HepG2 (cell line): ENCODE data around the gene KRT17. TPM values are rescaled to one million over a fixed set of nuclear protein-coding genes. Genes with fewer than 3 reads are reported as not detected.

Experiments used
- ATAC-seq: fragments of 200-7000 bp; cut with Tn5 transposase; 3 replicates; pipeline ENCODE4 v1.9.1; 2020; ENCODE audit warnings: mild to moderate bottlenecking, moderate library complexity
- BruUV-seq: library from RNA; stranded (reverse); fragments of 400-500 nt; replicated peaks from 2 replicates; lab custom pipeline; 2021; lab: Mats Ljungman, UMichigan
- CTCF ChIA-PET: fragments of 300-600 bp; formaldehyde crosslinking; extraction: SDS; loops from one replicate; lab custom pipeline; 2021; ENCODE audit warnings: low total read pairs, inconsistent platforms, low intra/inter-chr PET ratio; lab: Yijun Ruan, JAX
- POLR2A ChIA-PET: fragments of 350-600 bp; sonication (Branson Sonifier 250); formaldehyde crosslinking; loops from one replicate; lab custom pipeline; 2020; ENCODE audit warnings: antibody characterized with exemption, inconsistent platforms; lab: Yijun Ruan, JAX
- DNase-seq: peaks from one replicate; pipeline ENCODE4 v3.0.0-alpha.2; 2015; ENCODE audit warnings: low spot score
- FAIRE-seq: peaks from 3 replicates; lab custom pipeline; 2011; peaks lifted over from hg19 to GRCh38; lab: Jason Lieb, UNC
- H2AFZ ChIP-seq: one replicate; pipeline ENCODE4 v1.6.1; 2011; ENCODE audit warnings: low read length, inconsistent platforms
- H3K27ac ChIP-seq: fragments of 300-600 bp; 3 replicates; pipeline ENCODE4 v1.8.0; 2011; ENCODE audit warnings: mixed run types, mild to moderate bottlenecking, mixed read lengths, low read length, inconsistent platforms; ENCODE audit not compliant: insufficient read depth; ENCODE audit errors: extremely low read length
- H3K27me3 ChIP-seq, 2 experiments: fragments of 200-600 bp in 1 of 2; 2 replicates in 1 of 2; 3 replicates in 1 of 2; pipeline versions ENCODE4 v1.6.0 to v1.8.0; 2011; ENCODE audit warnings: low read length in 2 of 2, mild to moderate bottlenecking in 2 of 2, moderate library complexity in 2 of 2, inconsistent platforms in 1 of 2; ENCODE audit not compliant: insufficient read depth in 2 of 2, control insufficient read depth in 1 of 2
- H3K36me3 ChIP-seq, 2 experiments: fragments of 200-600 bp in 1 of 2; replicated peaks in 1 of 2; 2 replicates in 1 of 2; 3 replicates in 1 of 2; pipeline versions ENCODE4 v1.5.1 to v1.8.0; 2011; ENCODE audit warnings: low read length in 2 of 2, inconsistent platforms in 1 of 2; ENCODE audit not compliant: insufficient read depth in 2 of 2, control insufficient read depth in 1 of 2
- H3K4me1 ChIP-seq: 2 replicates; pipeline ENCODE4 v1.5.1; 2012; ENCODE audit warnings: low read length, inconsistent platforms; ENCODE audit not compliant: insufficient read depth
- H3K4me2 ChIP-seq: 2 replicates; pipeline ENCODE4 v1.6.0; 2011; ENCODE audit warnings: low read depth, low read length, inconsistent platforms
- H3K4me3 ChIP-seq, 3 experiments: fragments of 200-600 bp in 1 of 3; sonication (generic), shearing (Covaris generic) in 1 of 3; replicated peaks in 1 of 3; 2 replicates each; pipeline ENCODE4 v1.5.1; 2011 to 2016; ENCODE audit warnings: low read length in 3 of 3, inconsistent platforms in 2 of 3, low read depth in 2 of 3, mild to moderate bottlenecking in 2 of 3, control low read depth in 1 of 3, mixed read lengths in 1 of 3; ENCODE audit not compliant: insufficient read depth in 1 of 3
- H3K79me2 ChIP-seq: one replicate; pipeline ENCODE4 v1.6.1; 2011; ENCODE audit warnings: low read length, inconsistent platforms; ENCODE audit not compliant: insufficient read depth
- H3K9ac ChIP-seq: 2 replicates; pipeline ENCODE4 v1.6.0; 2011; ENCODE audit warnings: mild to moderate bottlenecking, low read depth, low read length, inconsistent platforms; ENCODE audit not compliant: insufficient read depth
- H3K9me3 ChIP-seq: 2 replicates; pipeline ENCODE4 v1.5.1; 2012; ENCODE audit warnings: mild to moderate bottlenecking, low read length
- H4K20me1 ChIP-seq: 2 replicates; pipeline ENCODE4 v1.6.0; 2011; ENCODE audit warnings: inconsistent platforms, mild to moderate bottlenecking, low read length, moderate library complexity; ENCODE audit not compliant: insufficient read depth
- HNF1A ChIP-seq, 2 experiments: sonication (generic) in 1 of 2; formaldehyde crosslinking in 1 of 2; IDR thresholded peaks; 2 replicates each; pipeline versions ENCODE4 v1.4.0 to v1.6.1; 2016 to 2020; ENCODE audit warnings: borderline replicate concordance in 1 of 2, low read depth in 1 of 2, mild to moderate bottlenecking in 1 of 2, missing genetic modification reagents in 1 of 2
- HOXA9 ChIP-seq: sonication (generic); formaldehyde crosslinking; IDR thresholded peaks from 2 replicates; pipeline ENCODE4 v1.8.1; 2022; ENCODE audit warnings: missing genetic modification reagents, mild to moderate bottlenecking, moderate library complexity, borderline replicate concordance
- MIXL1 ChIP-seq: IDR thresholded peaks from 2 replicates; pipeline ENCODE4 v1.6.1; 2016
- NFE2L2 ChIP-seq: fragments of 150-350 bp; IDR thresholded peaks from 2 replicates; pipeline ENCODE4 v1.6.1; 2014; ENCODE audit warnings: low read length
- PRMT3 ChIP-seq: sonication (generic); formaldehyde crosslinking; IDR thresholded peaks from 2 replicates; pipeline ENCODE4 v1.8.1; 2022; ENCODE audit warnings: low read depth, mild to moderate bottlenecking, moderate library complexity, missing genetic modification reagents, borderline replicate concordance
- SIX1 ChIP-seq: sonication (generic); formaldehyde crosslinking; IDR thresholded peaks from 2 replicates; pipeline ENCODE4 v1.4.0; 2020; ENCODE audit warnings: missing genetic modification reagents, borderline replicate concordance
- SNRNP70 ChIP-seq: fragments of 200-400 bp; formaldehyde crosslinking; IDR thresholded peaks from 2 replicates; pipeline ENCODE4 v1.6.1; 2017; ENCODE audit warnings: mild to moderate bottlenecking, low read depth, low read length, moderate library complexity
- TGIF2 ChIP-seq: IDR thresholded peaks from 2 replicates; pipeline ENCODE4 v1.6.1; 2016; ENCODE audit warnings: control low read depth, missing compliant biosample characterization
- ZFY ChIP-seq: sonication (generic); formaldehyde crosslinking; IDR thresholded peaks from 2 replicates; pipeline ENCODE4 v1.4.0; 2020; ENCODE audit warnings: missing genetic modification reagents
- ZNF205 ChIP-seq: IDR thresholded peaks from 2 replicates; pipeline ENCODE4 v1.6.1; 2018; ENCODE audit warnings: missing biosample characterization, missing genetic modification reagents
- ZNF24 ChIP-seq: fragments of 450-650 bp; IDR thresholded peaks from 2 replicates; pipeline ENCODE4 v1.6.1; 2017; ENCODE audit warnings: antibody characterized with exemption, mild to moderate bottlenecking
- ZNF33A ChIP-seq: sonication (generic); formaldehyde crosslinking; IDR thresholded peaks from 2 replicates; pipeline ENCODE4 v1.5.1; 2020; ENCODE audit warnings: missing genetic modification reagents, mild to moderate bottlenecking, moderate library complexity, borderline replicate concordance
- WGBS: methylation state at CpG from one replicate; pipeline ENCODE4 v1.1.6; 2017; ENCODE audit warnings: low lambda C conversion rate; 5-methylcytosine and 5-hydroxymethylcytosine counted together
- in situ Hi-C: cut with HindIII; loops from 2 replicates; pipeline ENCODE4 v1.10.0; 2017; ENCODE audit warnings: low pct_unique_long_range_greater_than_20kb; ENCODE audit not compliant: extremely low pct_ligation_motif_present
- intact Hi-C: fragments of 100-400 bp; cut with micrococcal nuclease; formaldehyde crosslinking; loops from one replicate; pipeline ENCODE4 v1.10.0; 2022; ENCODE audit not compliant: unreplicated experiment
- polyA plus RNA-seq, 8 experiments: library from polyadenylated mRNA; depleted of rRNA in 3 of 8; stranded (reverse) in 7 of 8; unstranded in 1 of 8; fragments of >200 nt; fragmentation: Illumina TruSeq in 4 of 8; extraction: Trizol in 4 of 8; gene quantifications; 2 replicates each; pipeline versions ENCODE4 v1.2.1 to v1.2.3, GENCODE V29; 2011 to 2016; ENCODE audit warnings: low read depth in 4 of 8, missing spikeins in 1 of 8, mixed read lengths in 1 of 8; ENCODE audit not compliant: insufficient read depth in 1 of 8
- total RNA-seq, 5 experiments: library from RNA; depleted of rRNA; stranded (reverse); fragments of >200 nt; fragmentation: Illumina TruSeq; extraction: Trizol; gene quantifications; 2 replicates each; pipeline ENCODE4 v1.2.3, GENCODE V29; 2016; ENCODE audit warnings: low read depth in 1 of 5
- TF ChIP-seq, protein P1 (sequence below): sonication (generic); IDR thresholded peaks from 2 replicates; pipeline ENCODE4 v1.6.1; 2016; ENCODE audit warnings: low read depth, borderline replicate concordance
- TF ChIP-seq, protein P2 (sequence below): sonication (generic); formaldehyde crosslinking; IDR thresholded peaks from 2 replicates; pipeline ENCODE4 v1.5.1; 2020; ENCODE audit warnings: missing genetic modification reagents, mild to moderate bottlenecking, borderline replicate concordance
- TF ChIP-seq, protein P3 (sequence below): sonication (generic); formaldehyde crosslinking; IDR thresholded peaks from 2 replicates; pipeline ENCODE4 v1.4.0; 2020; ENCODE audit warnings: low read depth, mild to moderate bottlenecking, missing genetic modification reagents

The KRT17 gene
- total and polyA plus RNA-seq, 2 of the 13 experiments (the other 11 are each of a cell fraction or from before 2014, with no cell fraction given) = 0.38 to 0.82 TPM

DNA sequence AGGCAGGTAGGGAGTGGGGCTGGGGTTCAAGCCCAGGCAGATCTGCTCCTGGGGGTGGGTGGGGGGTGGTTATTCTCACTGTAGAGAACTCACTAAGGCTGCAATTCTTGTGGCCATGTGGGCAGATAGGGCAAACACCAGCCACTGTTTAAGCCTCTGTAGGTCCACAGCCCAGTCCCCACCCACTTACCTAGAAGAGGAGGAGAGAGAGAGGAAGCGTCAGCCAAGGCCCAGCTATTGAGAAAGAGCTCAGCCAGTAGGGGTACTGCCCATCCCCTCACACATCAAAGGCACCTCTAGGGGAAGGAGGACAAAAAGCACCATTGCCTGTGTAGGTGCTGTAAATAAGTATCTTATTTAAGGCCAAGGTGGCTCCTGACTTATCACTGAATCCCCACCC lies 24.7 kb downstream of the KRT17 start (continued):
- no peak for TF ChIP-seq NFE2L2
- TF ChIP-seq, protein P1, sequence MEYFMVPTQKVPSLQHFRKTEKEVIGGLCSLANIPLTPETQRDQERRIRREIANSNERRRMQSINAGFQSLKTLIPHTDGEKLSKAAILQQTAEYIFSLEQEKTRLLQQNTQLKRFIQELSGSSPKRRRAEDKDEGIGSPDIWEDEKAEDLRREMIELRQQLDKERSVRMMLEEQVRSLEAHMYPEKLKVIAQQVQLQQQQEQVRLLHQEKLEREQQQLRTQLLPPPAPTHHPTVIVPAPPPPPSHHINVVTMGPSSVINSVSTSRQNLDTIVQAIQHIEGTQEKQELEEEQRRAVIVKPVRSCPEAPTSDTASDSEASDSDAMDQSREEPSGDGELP = no peak
- TF ChIP-seq SIX1 (CRISPR knock-in tag) = no peak
- no peak for TF ChIP-seq MIXL1 (CRISPR knock-in tag)

DNA sequence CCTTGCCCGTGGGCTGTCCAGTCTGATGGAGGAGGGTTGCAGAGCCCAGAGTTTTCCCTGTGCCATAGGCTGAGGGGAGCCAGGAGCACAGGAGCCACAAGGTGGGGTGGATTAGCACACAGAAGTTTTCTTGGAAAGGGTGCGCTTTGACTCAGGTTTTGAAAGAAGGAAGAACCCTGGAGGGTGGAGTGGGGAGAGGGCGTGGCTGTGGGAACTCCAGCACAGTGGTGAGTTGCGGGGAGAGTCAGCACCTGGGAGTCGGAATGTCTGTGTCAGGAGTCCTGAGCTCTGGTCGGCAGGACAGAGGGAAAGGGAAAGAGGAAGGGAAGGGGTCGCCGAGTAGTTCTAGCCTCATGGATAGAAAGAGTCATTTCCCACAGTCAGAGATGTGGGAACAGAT lies 28.8 kb downstream of the KRT17 start:
- CTCF ChIA-PET = no interaction called here
- 30% methylated on average over 8 of the region's 8 CpGs for WGBS

More for the DNA sequence above, 28.8 kb downstream of the KRT17 start:
- Histone ChIP-seq H3K36me3 (no peaks in the 10 kb centered on the region), H3K9ac (no peak overlapping the region), H3K4me3 (no peak overlapping the region), H3K9me3 (no peaks in the 10 kb centered on the region), H3K27ac (no peak overlapping the region), H3K27me3 (peaks cover 4 to 32% of the 10 kb centered on the region in 2 experiments; a peak in 3 of 5 replicates), H3K4me2 (no peak overlapping the region), H3K79me2 (no peaks in the 10 kb centered on the region), H3K4me1 (no peaks in the 10 kb centered on the region), H4K20me1 (no peaks in the 10 kb centered on the region), H2AFZ (no peak overlapping the region)
- DNase-seq (no peak), ATAC-seq (no peak), FAIRE-seq (no peak)
- POLR2A ChIA-PET = no interaction called here
- TF ChIP-seq, protein P2, sequence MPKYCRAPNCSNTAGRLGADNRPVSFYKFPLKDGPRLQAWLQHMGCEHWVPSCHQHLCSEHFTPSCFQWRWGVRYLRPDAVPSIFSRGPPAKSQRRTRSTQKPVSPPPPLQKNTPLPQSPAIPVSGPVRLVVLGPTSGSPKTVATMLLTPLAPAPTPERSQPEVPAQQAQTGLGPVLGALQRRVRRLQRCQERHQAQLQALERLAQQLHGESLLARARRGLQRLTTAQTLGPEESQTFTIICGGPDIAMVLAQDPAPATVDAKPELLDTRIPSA (CRISPR knock-in tag) = no peak
- TF ChIP-seq ZNF24 (no peak), PRMT3 (no peak), HNF1A (IDR thresholded peaks at IDR 0.05; ENCODE audit: low read depth) (no peak), HNF1A (CRISPR knock-in tag; IDR thresholded peaks at IDR 0.05; ENCODE audit: borderline replicate concordance) (no peak), ZNF205 (CRISPR knock-in tag) (no peak), HOXA9 (CRISPR knock-in tag) (no peak), TGIF2 (CRISPR knock-in tag) (no peak), SNRNP70 (no peak), ZFY (CRISPR knock-in tag) (no peak), ZNF33A (CRISPR knock-in tag) (no peak)
- TF ChIP-seq, protein P3, sequence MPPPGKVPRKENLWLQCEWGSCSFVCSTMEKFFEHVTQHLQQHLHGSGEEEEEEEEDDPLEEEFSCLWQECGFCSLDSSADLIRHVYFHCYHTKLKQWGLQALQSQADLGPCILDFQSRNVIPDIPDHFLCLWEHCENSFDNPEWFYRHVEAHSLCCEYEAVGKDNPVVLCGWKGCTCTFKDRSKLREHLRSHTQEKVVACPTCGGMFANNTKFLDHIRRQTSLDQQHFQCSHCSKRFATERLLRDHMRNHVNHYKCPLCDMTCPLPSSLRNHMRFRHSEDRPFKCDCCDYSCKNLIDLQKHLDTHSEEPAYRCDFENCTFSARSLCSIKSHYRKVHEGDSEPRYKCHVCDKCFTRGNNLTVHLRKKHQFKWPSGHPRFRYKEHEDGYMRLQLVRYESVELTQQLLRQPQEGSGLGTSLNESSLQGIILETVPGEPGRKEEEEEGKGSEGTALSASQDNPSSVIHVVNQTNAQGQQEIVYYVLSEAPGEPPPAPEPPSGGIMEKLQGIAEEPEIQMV (CRISPR knock-in tag) = no peak
- no TSS peak for BruUV-seq
- intact Hi-C loops (loop anchor here (10.0 kb wide), 1 partner anchor 69 kb away; no protein-coding TSS in a partner anchor), in situ Hi-C loops (no loop called here)
